GM18526 (cell line): ENCODE results near the gene BMP8B.
A peak's percentile ranks its signal among the peaks of the same experiment; 100 is the strongest.

ENCODE experiments used
- POLR2A ChIP-seq: IDR thresholded peaks from 3 replicates; pipeline ENCODE4 v1.6.1; 2011; ENCODE audit not compliant: insufficient read length; ENCODE audit errors: extremely low read depth

Gene BMP8B

DNA sequence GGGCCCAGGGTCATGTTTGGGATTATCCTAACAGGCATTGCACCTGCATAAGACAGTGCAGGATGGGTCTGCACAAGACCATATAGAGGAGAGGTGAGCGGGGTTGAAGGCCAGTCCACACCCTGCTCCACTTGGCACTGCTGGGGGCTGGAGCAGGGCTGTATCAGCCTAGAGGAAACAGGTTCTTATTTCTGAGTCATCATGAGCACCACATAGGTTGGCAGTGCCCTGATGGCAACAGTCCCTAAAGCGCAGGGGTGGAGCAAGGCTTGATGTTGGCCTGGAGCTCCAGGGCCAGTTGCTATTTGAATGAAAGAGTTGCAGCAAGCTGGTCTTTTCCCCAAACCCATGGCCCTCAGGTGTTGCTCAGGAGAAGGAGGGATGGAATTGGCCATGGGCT, 29.8 kb upstream of the BMP8B start:
- no peak for TF ChIP-seq POLR2A

DNA sequence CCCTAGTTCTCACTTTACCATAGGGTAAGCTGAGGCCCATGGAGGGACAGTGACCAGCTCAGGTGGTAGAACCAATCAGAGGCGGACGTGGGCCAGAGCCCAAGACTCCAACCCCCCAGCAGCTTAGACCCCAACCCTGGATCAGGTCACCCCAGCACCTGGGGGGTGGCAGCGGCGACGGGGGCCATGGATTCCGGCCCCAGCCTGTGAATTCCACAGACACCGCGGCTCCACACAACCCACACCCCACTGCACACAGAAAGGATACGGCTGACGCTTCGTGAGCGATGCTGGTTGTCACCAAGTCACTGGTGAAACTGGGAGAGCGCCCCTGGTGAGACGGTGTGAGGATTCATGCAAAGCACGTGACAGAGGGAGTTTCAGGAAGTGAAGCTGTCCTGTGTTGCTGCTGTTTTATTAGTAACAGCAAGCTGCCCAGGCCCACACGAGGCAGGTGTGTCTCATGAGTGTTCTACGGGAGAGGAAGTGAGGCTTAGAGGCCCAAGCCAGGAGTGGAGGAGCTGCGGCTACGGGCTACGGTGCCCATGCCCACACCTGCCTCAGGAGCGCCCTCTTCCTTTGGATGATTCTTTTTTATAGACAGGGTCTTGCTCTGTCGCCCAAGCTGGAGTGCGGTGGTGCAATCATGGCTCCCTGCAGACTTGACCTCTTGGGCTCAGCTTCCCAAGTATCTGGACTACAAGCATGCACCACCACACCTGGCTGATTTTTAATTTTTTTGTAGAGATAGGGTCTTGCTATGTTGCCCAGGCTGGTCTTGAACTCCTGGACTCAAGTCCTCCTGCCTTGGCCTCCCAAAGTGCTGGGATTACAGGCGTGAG, 28.6 kb upstream of the BMP8B start:
- TF ChIP-seq POLR2A = peak; percentile 21

DNA sequence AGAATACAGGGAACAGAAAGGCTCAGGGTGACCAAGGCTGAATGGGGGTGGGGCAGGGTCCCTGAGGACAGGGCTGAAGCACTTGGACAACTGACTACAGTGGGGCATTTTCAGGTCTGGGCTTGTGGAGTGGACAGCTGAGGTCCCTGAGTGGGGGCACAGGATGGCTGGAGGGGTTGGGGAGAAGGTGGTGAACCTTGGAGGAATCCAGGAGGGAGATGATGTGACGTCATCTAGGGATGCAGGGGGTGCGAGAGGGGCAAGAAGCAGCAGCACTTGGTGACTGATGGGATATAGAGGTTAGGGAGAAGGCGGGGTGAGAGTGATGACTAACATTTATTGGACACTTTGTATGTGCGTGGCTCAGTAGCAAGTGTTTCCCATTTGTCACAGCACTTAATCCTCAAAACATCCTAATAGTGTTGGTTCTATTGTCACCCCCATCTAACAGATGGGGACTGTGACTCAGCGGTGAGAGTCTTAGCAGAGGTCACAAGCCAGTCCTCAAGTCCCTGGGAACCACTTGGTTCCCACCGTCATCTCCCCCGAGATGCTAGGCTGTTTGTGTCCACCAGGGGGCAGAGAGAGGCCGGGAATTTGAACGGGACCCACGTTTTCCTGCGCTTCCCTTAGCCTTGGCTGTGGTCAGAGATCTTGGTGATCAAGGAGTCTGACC, 27.9 kb upstream of the BMP8B start:
- no peak for TF ChIP-seq POLR2A

DNA sequence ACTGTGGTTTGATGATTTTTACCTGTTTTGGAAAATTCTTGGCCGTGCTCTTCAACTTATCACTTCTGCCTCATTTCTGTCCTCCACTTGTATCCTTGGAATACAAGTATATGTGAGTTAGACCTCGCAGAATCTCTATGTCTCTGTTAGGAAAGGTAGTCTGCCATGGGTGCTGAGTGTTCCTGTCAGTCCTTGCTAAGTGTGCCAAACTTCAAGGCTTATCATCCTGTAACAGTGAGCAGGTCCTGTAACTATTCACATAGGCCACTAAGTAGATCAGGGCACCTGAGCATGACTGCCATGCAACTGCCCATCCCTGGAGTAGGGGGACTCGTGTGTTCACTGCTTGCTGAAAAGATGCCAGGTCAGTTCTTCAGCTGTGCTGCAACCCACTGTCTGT, 24.2 kb upstream of the BMP8B start:
- TF ChIP-seq POLR2A = no peak

DNA sequence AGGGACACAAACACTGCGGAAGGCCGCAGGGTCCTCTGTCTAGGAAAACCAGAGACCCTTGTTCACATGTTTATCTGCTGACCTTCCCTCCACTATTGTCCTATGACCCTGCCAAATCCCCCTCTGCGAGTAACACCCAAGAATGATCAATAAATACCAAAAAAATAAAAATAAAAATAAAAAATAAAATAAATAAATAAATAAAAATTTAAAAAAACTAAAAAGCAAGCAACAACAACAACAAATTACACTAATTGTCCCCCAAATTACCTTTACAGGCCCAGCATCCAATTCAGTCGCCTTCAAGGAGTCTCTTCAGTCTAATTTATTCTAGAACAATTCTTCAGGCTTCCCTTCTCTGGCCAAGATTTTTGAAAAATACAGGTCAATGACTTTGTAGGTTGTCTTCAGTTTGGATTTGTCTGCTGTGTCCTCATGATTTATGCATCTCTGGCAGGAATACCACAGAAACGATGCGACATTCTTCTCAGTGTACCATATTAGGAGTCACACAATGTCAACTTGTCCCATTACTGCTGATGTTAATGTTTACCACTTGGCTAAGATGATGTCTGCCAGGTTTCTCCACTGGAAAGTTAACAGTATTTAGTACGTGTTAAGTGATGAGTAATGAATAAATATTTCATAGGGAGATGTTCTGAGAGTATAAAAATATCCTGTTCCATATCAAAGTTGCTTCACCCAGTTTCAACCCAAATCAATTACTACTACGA, 20.3 kb upstream of the BMP8B start:
- TF ChIP-seq POLR2A = no peak

DNA sequence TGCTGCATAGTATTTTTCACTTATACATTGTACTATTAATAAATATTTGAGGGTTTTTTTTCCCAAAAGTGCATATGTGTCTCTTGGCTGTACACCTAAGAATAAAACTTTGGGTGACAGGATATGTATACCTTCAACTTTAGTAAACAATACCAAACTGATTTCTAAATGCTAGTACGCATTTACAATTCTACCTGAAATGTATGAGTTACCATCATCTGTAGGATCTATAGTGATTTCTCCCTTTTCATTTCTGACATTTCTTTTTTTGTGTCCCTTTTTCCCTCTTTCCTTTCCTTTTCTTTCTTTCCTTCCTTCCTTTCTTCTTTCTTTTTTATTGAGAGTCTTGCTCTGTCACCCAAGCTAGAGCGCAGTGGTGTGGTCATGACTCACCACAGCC, 16.7 kb upstream of the BMP8B start:
- no peak for TF ChIP-seq POLR2A

DNA sequence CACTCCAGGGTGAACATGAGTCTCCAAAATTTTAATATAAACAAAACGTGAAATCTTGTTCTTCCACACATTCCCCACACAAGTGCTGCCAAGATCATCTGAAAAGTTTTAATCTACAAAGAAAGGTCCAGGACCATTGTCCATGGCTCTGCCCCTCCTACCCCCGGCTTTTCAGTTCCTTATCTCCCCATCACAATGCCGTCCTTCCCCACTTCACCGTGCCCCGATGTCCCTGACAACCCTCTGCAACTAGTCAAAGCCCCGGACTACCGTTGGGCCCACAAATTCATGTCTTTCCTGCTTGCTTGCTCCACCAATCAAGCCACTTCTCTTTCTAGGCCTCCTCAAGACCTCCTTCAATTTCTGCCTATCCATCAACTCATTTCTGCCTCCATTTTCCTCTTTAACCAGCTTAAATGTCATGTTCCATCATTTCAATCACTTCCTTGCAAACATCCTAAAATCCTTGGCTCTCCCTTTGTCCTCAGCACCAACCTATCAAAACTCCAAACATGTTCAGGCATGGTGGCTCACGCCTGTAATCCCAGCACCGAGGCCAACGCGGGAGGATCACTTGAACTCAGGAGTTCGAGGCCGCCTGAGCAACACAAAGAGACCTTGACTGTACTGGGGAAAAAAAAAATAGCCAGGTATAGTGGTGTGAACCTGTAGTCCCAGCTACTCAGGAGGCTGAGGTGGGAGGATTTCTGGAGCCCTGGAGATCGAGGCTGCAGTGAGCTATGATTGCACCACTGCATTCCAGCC, 14.0 kb upstream of the BMP8B start:
- no peak for TF ChIP-seq POLR2A

DNA sequence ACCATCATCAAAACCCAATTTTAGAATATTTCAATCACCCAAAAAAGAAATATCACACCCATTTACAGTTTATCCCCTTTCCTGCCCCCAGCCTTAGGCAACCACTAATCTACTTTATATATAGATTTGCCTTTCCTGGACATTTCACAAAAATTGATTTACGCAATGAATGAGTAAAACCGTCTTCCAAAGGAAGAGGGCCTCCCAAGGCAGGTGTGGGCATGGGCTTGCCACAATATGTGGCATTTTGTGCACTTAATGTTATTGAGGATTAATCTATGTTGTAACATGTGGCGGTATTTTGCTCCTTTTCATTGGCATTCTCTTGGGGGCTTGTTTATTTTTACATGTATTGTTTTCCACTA, 11.8 kb upstream of the BMP8B start:
- TF ChIP-seq POLR2A = no peak

DNA sequence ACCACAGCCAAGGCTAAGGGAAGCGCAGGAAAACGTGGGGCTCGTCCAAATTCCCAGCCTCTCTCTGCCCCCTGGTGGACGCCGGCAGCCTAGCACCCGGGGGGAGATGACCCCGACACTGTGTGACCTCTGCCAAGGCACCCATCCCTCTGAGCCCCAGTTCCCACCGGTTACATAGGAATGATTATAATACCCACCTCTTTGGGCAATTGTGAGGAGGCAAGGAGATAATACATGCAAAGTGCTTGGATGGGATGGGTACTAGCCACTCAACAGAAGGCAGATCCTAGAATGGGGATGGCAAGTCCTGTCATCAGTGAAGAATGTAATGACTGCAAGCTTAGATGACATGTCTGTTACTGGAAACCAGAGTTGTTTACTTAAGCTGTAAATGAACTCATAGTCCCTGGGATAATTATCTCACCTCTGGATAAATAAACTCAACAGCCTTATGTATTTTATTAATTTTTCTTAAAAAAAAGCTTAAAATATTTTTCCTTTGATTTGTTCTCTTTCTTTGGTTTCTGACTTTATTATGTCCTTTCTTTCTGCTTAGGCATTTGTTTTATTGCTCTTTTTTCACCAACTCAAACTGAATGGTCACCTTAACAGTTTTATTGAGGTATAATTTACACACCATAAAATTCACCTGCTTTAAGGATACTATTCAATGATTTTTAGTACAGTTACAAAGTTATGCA, 11.3 kb upstream of the BMP8B start:
- TF ChIP-seq POLR2A = no peak

DNA sequence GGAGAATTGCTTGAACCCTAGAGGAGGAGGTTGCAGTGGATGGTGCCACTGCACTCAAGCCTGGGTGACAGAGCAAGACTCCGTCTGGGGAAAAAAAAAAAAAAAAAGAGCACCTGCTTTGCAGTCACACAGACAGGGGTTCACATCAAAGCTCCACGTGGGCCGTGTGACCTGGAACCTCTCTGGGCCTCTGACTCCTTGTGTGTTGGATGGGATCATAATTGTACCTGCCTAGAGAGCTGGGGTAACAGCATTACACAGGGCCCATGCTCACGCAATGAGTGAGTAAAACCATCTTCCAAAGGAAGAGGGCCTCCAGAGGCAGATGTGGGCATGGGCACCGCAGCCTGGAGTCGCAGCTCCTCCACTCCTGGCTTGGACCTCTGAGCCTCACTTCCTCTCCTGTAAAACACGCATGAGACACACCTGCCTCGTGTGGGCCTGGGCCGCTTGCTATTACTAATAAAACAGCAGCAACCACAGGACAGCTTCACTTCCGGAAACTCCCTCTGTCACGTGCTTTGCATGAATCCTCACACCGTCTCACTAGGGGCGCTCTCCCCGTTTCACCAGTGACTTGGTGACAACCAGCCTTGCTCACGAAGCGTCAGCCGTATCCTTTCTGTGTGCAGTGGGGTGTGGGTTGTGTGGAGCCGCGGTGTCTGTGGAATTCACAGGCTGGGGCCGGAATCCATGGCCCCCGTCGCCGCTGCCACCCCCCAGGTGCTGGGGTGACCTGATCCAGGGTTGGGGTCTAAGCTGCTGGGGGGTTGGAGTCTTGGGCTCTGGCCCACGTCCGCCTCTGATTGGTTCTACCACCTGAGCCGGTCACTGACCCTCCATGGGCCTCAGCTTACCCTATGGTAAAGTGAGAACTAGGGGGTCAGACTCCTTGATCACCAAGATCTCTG, 10.4 kb upstream of the BMP8B start:
- TF ChIP-seq POLR2A = peak; percentile 54

DNA sequence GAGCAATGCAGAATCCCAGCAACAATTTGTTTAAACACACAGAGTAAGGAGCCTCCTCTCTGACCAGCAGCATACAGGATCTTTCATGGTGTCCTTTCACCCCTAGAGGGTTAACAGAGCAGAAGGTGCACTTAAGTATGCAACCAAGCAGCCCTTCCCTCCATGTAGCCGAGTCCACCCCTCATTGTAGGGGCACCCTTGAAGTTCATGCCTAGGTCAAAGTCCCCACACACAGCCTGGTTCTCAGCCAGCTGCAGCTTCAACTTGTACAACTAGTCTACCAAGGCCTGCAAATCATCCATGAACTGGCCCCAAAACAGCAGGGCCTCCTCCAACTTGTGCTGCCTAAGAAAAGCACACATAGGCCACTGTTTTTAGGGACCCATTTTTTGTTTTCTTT, 7.0 kb upstream of the BMP8B start:
- TF ChIP-seq POLR2A = no peak

DNA sequence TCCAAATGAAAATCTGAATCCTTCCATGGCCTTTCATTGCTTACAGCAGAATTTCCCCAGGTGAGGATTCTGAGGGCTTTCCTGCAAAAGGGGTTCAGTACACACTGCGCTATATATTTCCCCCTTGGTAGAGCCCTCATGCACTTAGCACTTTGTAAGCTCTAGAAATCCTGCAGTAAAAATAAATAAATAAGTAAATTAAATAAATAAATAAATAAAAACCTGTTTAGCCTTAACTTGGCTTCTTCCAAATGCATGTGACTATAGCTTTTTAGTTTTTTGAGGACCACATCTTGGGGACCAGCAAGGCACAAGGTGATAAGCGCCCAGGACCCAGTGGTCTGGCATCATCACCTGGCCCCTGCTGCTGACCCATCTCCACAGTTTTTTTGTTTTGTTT, 3.2 kb upstream of the BMP8B start:
- TF ChIP-seq POLR2A = no peak

DNA sequence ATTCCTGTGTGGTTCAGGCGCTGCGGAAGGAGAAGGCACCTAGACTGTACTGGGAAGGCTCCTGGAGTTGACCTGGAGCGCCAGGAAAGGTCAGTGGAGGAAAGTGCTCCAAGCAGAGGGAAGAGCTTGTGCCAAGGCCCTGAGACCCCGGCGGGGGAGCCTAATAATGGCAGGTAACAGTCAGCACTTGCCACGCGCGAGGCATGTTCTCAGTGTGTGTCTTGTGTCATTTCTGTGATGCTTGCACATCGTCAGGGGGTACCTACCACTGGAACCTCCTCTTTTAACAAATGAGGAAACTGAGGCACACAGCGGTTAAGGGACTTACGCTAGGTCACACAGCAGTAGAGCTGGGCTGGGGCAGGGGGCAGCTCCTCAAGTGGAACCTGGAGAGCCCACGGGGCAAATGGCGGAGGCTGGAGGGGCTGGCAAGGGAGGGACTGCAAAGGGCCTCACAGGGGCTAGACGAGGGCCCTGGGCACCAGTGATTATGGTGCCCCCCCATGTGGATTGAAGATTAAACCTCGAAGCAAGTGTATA, 976 bp upstream of the BMP8B start:
- TF ChIP-seq POLR2A = no peak

DNA sequence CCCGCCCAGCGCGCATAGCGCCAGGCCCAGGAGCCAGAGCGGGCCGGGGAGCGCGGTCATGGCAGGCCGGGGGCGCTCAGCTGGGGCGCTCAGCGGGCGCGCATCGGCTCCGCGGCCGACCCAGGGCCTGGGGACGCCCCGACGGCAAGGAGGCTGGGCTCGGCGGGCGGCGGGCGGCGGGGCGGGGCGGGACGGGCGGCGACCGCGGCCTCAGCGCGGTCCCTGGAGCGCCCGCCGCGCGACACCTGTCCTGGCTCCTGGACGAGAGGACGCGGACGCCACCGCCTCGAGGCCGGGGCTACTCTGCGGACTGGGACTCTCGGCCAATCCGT, 273 bp downstream of the BMP8B start:
- TF ChIP-seq POLR2A = no peak
